GM21529 (cell line): ENCODE results near the gene DARS1.
"Not testable (repeated sequence)": the region's sequence is repeated elsewhere in the genome, so short reads cannot be mapped to it uniquely, and the experiment has no call there.

ENCODE experiments used
- ATAC-seq: cut with Tn5 transposase; IDR thresholded peaks from one replicate; pipeline ENCODE4 v1.9.1; 2021; ENCODE audit not compliant: unreplicated experiment

Gene DARS1

GRCh38 chr2:135985826-135986393 is 484 bp upstream of the DARS1 start:
- ATAC-seq, result peak; percentile 44

DNA sequence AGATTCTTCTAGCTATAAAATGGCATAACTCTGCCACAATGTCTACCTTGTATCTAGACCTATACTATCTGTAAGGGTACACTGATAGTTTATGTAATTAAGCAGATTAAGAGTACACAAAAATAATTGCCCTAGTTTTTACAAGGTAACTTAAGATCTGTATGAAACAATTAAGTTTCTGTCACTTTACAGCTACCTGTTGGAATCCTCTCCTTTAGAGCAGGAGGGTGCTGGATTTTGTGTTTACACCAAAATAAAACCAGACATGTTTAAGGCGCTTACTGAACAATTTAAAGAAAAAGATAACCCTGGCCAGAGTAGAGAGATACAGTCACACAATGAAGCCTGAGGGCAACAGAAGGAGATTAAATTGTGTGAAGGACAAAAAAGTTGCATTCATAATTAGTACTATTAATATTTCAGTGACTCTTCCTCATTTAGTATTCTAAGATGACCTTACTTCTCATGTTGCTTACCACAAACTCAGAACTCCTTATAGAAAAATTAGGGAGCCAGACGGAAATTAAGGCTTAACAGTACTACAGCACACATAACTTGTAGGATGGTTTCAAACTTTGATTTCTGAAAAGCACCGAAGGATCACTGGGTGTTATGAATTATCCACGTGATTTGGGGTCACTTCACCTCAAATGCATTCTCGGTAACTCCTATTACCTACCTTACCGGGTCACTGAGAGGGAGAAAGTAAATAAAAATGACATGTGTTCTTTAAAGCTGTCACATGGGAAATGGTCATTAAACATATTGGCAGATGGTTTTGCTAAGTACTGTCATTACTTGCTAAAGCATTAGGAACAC is 1.0 kb downstream of the DARS1 start:
- ATAC-seq, result peak; percentile 40

- no peak for ATAC-seq
Measured at GRCh38 chr2:135980434-135981079, 4.9 kb downstream of the DARS1 start.

GRCh38 chr2:135975702-135976101 is 9.7 kb downstream of the DARS1 start:
- peak; percentile 20 for ATAC-seq

GRCh38 chr2:135974036-135974435 is 11.4 kb downstream of the DARS1 start:
- no peak for ATAC-seq

- no peak for ATAC-seq
Measured at GRCh38 chr2:135969655-135970387, 15.6 kb downstream of the DARS1 start.

DNA sequence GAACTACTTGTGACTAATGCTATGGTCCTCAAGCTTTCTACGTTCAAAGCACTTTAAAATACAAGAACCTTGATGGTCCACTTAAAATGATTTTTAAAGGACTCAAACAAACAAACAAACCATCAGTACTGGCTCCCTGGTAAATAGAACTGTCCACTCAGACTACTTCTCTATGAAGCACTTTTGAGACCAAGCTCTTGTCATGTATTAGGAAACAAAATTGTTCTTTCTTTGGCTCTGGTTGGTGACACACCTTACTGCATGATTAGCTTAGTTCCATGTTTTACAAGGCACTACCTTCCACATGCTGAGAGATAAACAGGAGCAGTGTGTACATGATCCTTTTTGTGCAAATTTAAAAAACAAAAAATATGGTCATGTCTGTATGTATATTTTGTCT is 19.7 kb downstream of the DARS1 start:
- ATAC-seq, result no peak

GRCh38 chr2:135964404-135964803 is 21.0 kb downstream of the DARS1 start:
- not testable (repeated sequence) for ATAC-seq

DNA sequence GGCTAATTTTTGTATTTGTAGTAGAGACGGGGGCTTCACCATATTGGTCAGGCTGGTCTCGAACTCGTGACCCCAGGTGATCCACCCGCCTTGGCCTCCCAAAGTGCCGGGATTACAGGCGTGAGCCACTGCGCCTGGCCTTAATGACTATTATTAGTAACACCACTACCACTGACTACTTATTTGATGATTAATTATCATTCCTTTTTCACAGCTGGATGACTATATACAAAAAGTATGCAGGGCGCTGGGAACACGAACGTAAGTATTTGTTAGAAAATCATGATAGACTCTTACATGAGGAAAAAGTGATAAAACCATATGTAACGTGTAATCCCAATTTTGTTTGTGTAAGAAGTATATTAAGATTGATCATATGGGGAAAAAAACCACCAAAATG is 21.6 kb downstream of the DARS1 start:
- no peak for ATAC-seq

GRCh38 chr2:135962366-135963123 is 22.9 kb downstream of the DARS1 start:
- ATAC-seq, result no peak

DNA sequence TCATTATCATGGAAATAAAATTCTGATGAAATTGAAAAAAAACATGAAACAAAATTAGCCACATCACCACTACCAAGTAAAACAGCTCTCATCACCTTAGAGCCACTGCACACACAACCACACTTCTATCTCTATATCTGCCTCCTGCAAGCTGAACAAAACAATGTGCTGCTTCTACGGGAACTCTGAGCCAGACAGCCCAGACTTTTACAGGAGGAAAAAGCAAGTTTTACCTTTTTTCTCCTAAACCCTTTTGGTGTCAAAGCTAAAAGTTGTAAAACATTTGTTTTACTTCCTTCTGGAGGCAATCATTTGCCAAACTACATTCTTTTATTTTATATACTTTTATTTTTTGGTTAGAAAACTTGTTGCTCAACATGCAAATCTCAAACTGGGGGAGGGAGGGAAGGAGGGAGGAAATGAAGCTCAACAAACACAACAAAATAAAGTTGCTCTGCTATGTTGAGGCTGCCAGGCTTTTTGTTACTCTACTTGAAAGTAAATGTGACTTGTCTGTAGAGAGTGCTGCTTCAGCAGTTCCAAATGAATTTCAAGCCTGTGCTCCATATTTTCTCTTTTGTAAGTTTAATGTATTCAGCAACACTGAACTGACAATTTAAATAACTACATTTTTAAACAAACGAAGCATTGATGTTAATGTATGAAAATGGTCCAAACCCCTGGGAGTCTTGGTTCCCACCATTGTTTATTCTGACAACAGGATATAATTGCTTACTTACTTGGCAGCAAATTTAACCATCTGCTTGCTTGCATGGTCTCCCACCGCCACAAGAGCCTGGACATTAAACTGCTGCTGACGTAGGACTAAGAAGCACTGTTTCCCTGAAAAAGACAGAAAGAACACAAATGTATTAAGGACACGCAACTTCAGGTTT is 24.5 kb downstream of the DARS1 start:
- no peak for ATAC-seq

GRCh38 chr2:135960150-135960549 is 25.3 kb downstream of the DARS1 start:
- no peak for ATAC-seq

- not testable (repeated sequence) for ATAC-seq
Measured at GRCh38 chr2:135958927-135959326, 26.5 kb downstream of the DARS1 start.

- no peak for ATAC-seq
Measured at GRCh38 chr2:135954020-135954601, 31.3 kb downstream of the DARS1 start.

DNA sequence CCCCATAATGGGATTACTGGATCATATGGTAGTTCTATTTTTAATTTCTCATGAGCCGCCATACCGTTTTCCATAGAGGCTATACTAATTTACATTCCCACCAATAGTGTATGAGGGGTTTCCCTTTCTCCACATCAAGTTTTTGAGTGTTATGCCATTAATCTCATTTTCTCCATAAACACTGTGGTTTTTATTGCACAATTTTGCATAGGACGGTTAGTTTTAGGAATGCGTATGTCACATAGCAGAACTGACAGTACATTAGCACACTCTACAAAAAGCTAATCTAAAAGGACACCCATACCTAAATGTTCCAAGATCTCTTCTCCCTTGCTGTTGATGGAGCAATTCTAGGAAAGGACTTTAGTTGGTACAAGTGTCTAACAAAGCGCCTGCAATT is 32.5 kb downstream of the DARS1 start:
- no peak for ATAC-seq

GRCh38 chr2:135951041-135951583 is 34.3 kb downstream of the DARS1 start:
- no peak for ATAC-seq

- no peak for ATAC-seq
Measured at GRCh38 chr2:135949451-135950234, 35.8 kb downstream of the DARS1 start.

GRCh38 chr2:135948642-135949355 is 36.6 kb downstream of the DARS1 start:
- ATAC-seq, result peak; percentile 75
